ENCODE measurements around the gene SPZ1. TPM values are rescaled to one million over a fixed set of nuclear protein-coding genes. Genes with fewer than 3 reads are reported as not detected.
"Not testable (repeated sequence)": the region's sequence is repeated elsewhere in the genome, so short reads cannot be mapped to it uniquely, and the experiment has no call there.

Gene SPZ1
- total and polyA plus RNA-seq, 2 of the 8 experiments (the other 6 are each of a cell fraction or from before 2014, with no cell fraction given), result not detected

- H3K56ac ChIP-seq (replicated peaks; ENCODE audit: insufficient read length, low read depth, low read length), result no peak overlapping the region
- no peak overlapping the region for H3K9ac ChIP-seq (replicated peaks in 1 of 4; ENCODE audit: extremely low read depth in 1 of 4, low read depth in 3 of 4, low read length in 3 of 4)
- no peak overlapping the region for H4K91ac ChIP-seq (replicated peaks; ENCODE audit: insufficient read length, low read length)
- no peak for TF ChIP-seq GABPA (IDR thresholded peaks at IDR 0.05; ENCODE audit: borderline replicate concordance, insufficient read depth, low read length)
- no peak overlapping the region for H2BK12ac ChIP-seq (ENCODE audit: low read depth, low read length)
- H3K18ac ChIP-seq (ENCODE audit: extremely low read depth, low read length), result no peak overlapping the region
- H2AK5ac ChIP-seq (ENCODE audit: low read depth, low read length), result no peak overlapping the region
- 67% methylated on average over 1 of the region's 1 CpG; no CpG with 5 or more reads in 1 of the 2 experiments for WGBS, 2 experiments (ENCODE audit: extremely low coverage in 1 of 2, insufficient coverage in 1 of 2, insufficient read length in 1 of 2, insufficient replicate concordance in 2 of 2, low coverage in 1 of 2, low lambda C conversion rate in 2 of 2, missing lambda C conversion rate in 1 of 2)
- H2BK20ac ChIP-seq (ENCODE audit: low read length), result no peak overlapping the region
- FAIRE-seq (no peak), DNase-seq (ENCODE audit: low read depth in 1 of 2, low spot score in 2 of 2) (no peak)
- H4K20me1 ChIP-seq (replicated peaks in 1 of 2; ENCODE audit: control insufficient read depth in 1 of 2, insufficient read depth in 2 of 2, low read length in 2 of 2), result no peaks in the 10 kb centered on the region
- H3K4ac ChIP-seq (replicated peaks; ENCODE audit: insufficient read length, low read depth, low read length), result no peak overlapping the region
- POLR2A ChIA-PET (ENCODE audit: partially characterized antibody), result no interaction called here
- no peaks in the 10 kb centered on the region for H3K79me1 ChIP-seq (ENCODE audit: low read depth, low read length)
- H3K14ac ChIP-seq (ENCODE audit: insufficient read length), result no peak overlapping the region
- no peaks in the 10 kb centered on the region for H3K79me2 ChIP-seq (ENCODE audit: control insufficient read depth in 1 of 2, insufficient read depth in 2 of 2, low read length in 2 of 2)
- H4K8ac ChIP-seq (ENCODE audit: extremely low read depth, insufficient read depth, low read length), result no peak overlapping the region
- no peak overlapping the region for H3K27ac ChIP-seq (ENCODE audit: low read depth, low read length)
- H2BK15ac ChIP-seq (ENCODE audit: low read length), result no peak overlapping the region
- no peaks in the 10 kb centered on the region for H3K23me2 ChIP-seq (ENCODE audit: low read depth, low read length)
- H3K9me3 ChIP-seq (ENCODE audit: insufficient read depth in 2 of 2, low read depth in 1 of 2, low read length in 1 of 2), result no peaks in the 10 kb centered on the region
- H2AFZ ChIP-seq (ENCODE audit: low read length), result no peak overlapping the region
- H3K4me3 ChIP-seq (ENCODE audit: extremely low read depth in 1 of 4, insufficient read depth in 2 of 4, low read depth in 3 of 4, low read length in 4 of 4), result no peak overlapping the region
- no peak overlapping the region for H4K5ac ChIP-seq (ENCODE audit: insufficient read length, low read depth, low read length)
- CTCF ChIA-PET (ENCODE audit: partially characterized antibody), result no interaction called here
- no peak overlapping the region for H2BK5ac ChIP-seq (ENCODE audit: low read depth, low read length)
- no peak overlapping the region for H3K4me2 ChIP-seq (ENCODE audit: insufficient read depth in 1 of 2, low read depth in 2 of 2, low read length in 2 of 2)
- no peak overlapping the region for H3K23ac ChIP-seq (ENCODE audit: insufficient read length)
- no peak overlapping the region for H2BK120ac ChIP-seq (replicated peaks; ENCODE audit: low read depth, low read length)
- H3K27me3 ChIP-seq (replicated peaks in 1 of 4; ENCODE audit: control insufficient read depth in 3 of 4, extremely low read depth in 1 of 4, insufficient read depth in 3 of 4, low read length in 3 of 4), result no peaks in the 10 kb centered on the region
- H3K4me1 ChIP-seq (replicated peaks in 1 of 4; ENCODE audit: control insufficient read depth in 3 of 4, insufficient read depth in 4 of 4, low read length in 3 of 4), result no peaks in the 10 kb centered on the region
- H3K36me3 ChIP-seq (ENCODE audit: control insufficient read depth in 2 of 4, insufficient read depth in 4 of 4, low read length in 3 of 4), result no peaks in the 10 kb centered on the region
These were observed 28.4 kb downstream of the SPZ1 start for GRCh38 chr5:80348171-80348570.

DNA sequence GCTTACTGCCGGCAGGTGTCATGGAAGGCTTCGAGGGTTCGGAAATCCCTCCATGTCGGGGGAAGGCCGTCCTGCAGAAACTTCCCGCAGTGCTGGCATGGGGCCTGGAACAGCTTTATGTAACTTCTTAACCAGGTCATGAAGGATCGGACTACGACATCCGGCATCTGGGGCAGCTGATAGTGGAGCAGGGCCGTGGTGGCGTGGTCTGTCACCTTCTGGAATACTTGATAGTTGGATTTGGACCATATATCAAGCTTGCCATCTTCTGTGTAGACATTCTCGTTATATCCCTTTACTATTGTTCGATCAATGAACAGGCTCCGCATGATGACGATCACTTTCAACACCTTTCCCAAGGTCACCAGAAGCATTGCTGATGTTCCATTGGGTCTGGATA is 31.2 kb downstream of the SPZ1 start:
- H4K5ac ChIP-seq (ENCODE audit: insufficient read length, low read depth, low read length); H2BK120ac ChIP-seq (replicated peaks; ENCODE audit: low read depth, low read length); H3K4me2 ChIP-seq (ENCODE audit: insufficient read depth in 1 of 2, low read depth in 2 of 2, low read length in 2 of 2); H3K9me3 ChIP-seq (ENCODE audit: insufficient read depth in 2 of 2, low read depth in 1 of 2, low read length in 1 of 2); H2AFZ ChIP-seq (ENCODE audit: low read length); H3K79me2 ChIP-seq (ENCODE audit: control insufficient read depth in 1 of 2, insufficient read depth in 2 of 2, low read length in 2 of 2); H2BK12ac ChIP-seq (ENCODE audit: low read depth, low read length); H4K20me1 ChIP-seq (replicated peaks in 1 of 2; ENCODE audit: control insufficient read depth in 1 of 2, insufficient read depth in 2 of 2, low read length in 2 of 2); H3K79me1 ChIP-seq (ENCODE audit: low read depth, low read length); H2BK5ac ChIP-seq (ENCODE audit: low read depth, low read length); FAIRE-seq; H2AK5ac ChIP-seq (ENCODE audit: low read depth, low read length); H3K23ac ChIP-seq (ENCODE audit: insufficient read length); H3K4ac ChIP-seq (replicated peaks; ENCODE audit: insufficient read length, low read depth, low read length); H3K18ac ChIP-seq (ENCODE audit: extremely low read depth, low read length); H4K91ac ChIP-seq (replicated peaks; ENCODE audit: insufficient read length, low read length); POLR2A ChIA-PET (ENCODE audit: partially characterized antibody); H3K14ac ChIP-seq (ENCODE audit: insufficient read length); H2BK15ac ChIP-seq (ENCODE audit: low read length); H3K56ac ChIP-seq (replicated peaks; ENCODE audit: insufficient read length, low read depth, low read length); DNase-seq (ENCODE audit: low read depth in 1 of 2, low spot score in 2 of 2); H4K8ac ChIP-seq (ENCODE audit: extremely low read depth, insufficient read depth, low read length); H3K4me1 ChIP-seq (replicated peaks in 1 of 4; ENCODE audit: control insufficient read depth in 3 of 4, insufficient read depth in 4 of 4, low read length in 3 of 4); H3K27ac ChIP-seq (ENCODE audit: low read depth, low read length); H2BK20ac ChIP-seq (ENCODE audit: low read length); H3K4me3 ChIP-seq (ENCODE audit: extremely low read depth in 1 of 4, insufficient read depth in 2 of 4, low read depth in 3 of 4, low read length in 4 of 4); H3K27me3 ChIP-seq (replicated peaks in 1 of 4; ENCODE audit: control insufficient read depth in 3 of 4, extremely low read depth in 1 of 4, insufficient read depth in 3 of 4, low read length in 3 of 4); H3K23me2 ChIP-seq (ENCODE audit: low read depth, low read length); CTCF ChIA-PET (ENCODE audit: partially characterized antibody); H3K36me3 ChIP-seq (ENCODE audit: control insufficient read depth in 2 of 4, insufficient read depth in 4 of 4, low read length in 3 of 4); H3K9ac ChIP-seq (replicated peaks in 1 of 4; ENCODE audit: extremely low read depth in 1 of 4, low read depth in 3 of 4, low read length in 3 of 4): not testable (repeated sequence)
- 96% methylated on average over 15 of the region's 15 CpGs; no CpG with 5 or more reads in 1 of the 2 experiments for WGBS, 2 experiments (ENCODE audit: extremely low coverage in 1 of 2, insufficient coverage in 1 of 2, insufficient read length in 1 of 2, insufficient replicate concordance in 2 of 2, low coverage in 1 of 2, low lambda C conversion rate in 2 of 2, missing lambda C conversion rate in 1 of 2)
